HK-2 (cell line): ENCODE measurements around the gene SHISAL2B.
"Not testable (repeated sequence)": the region's sequence is repeated elsewhere in the genome, so short reads cannot be mapped to it uniquely, and the experiment has no call there.

Experiments used
- DNase-seq: peaks from one replicate; pipeline ENCODE4 v3.0.0-alpha.2; 2018; ENCODE audit not compliant: unreplicated experiment

Gene SHISAL2B

DNA sequence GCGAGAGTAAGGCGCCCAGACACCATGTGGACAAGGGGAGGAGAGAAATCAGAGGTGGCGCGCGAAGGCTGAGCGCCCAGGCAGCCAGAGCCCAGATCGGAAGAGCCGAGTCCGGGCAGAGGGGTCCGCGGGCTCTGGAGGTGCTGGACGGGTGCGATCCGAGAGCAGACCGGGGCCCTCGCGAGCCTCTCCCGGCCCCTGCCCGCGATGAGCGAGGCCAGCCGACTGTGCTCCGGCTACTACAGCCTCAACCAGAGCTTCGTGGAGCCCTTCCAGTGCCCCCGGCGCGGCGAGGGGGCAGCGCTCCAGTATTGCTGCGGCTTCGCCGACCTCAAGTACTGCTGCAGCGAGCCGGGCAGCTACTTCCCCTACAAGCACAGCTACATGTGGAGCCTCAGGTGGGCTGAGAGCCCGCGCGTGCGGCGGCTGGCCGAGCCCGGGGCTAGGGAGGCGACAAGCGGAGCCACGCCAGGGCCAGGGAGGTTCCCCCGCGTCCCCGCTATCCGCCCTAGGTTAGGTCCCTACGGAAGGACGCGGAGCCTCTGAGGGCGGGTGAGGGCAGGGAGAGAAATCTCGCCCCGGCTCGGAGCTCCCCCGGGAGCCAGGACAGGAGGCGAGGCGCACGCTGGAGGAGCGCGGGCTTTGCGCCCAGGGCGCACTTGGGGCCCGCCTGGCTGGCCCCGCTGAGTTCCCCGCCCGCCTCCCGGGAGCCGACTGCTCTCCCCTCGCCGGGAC is at the start of gene SHISAL2B:
Gene SHISAL2B, plus strand, starts transcription at position 87 of the 735 bp plus-strand sequence. Its CDS starts 121 bp downstream, at position 208.
- DNase-seq, result no peak

DNA sequence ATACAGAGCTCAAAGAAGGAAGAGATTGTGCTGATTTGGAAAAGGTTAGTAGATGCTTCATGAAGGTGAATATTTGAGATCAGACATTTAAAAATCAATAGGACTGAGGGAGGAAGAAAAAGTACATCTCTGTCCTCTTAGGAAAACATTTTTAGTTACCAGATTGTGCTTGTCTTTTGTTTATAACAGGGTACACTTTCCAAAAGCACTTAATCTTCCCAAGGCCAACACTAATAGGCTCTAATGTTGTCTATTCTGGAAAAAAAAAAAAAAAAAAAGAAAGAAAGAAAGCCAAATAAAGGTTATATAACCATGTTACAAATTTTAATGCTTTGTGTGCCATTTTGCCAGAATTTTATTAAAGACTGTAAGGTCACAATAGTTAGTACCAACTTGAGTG is 45.5 kb upstream of the SHISAL2B start:
- no peak for DNase-seq

DNA sequence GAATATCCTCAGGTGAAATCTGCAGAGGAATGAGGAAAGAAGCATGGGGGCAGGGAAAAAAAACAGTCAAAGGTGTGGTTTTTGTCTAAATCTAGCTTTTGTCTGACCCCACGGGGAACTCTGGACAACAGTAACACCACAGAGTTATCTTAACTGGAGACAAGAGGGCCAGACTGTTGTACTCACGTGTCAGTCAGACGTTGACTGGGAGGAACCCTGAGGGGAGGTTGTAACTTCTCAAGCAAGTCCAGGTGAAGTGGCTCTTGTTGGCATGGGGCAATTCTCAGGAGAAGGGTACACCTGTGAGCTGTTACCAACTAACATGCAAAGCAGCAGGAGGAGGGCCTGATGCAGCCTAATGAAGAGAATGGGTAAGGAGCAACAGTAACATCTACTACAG is 44.1 kb upstream of the SHISAL2B start:
- DNase-seq, result no peak

DNA sequence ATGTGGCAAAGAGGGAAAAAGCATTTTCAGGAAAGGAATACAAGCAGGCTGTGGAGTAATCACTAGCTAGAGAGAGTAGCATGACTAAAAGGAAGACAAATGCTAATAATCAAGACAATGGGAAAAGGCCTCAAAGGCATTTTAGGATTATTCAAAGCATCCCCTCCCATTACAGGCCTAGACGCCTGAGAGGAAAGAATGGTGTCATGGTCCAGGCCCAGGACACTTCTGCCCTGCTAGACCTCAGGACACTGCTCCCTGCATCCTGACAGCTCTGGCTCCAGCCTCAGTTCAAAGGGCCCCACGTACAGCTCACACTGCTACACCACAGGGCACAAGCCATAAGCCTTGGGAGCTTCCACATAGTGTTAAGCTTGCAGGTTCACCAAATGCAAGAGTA is 40.8 kb upstream of the SHISAL2B start:
- DNase-seq, result no peak

DNA sequence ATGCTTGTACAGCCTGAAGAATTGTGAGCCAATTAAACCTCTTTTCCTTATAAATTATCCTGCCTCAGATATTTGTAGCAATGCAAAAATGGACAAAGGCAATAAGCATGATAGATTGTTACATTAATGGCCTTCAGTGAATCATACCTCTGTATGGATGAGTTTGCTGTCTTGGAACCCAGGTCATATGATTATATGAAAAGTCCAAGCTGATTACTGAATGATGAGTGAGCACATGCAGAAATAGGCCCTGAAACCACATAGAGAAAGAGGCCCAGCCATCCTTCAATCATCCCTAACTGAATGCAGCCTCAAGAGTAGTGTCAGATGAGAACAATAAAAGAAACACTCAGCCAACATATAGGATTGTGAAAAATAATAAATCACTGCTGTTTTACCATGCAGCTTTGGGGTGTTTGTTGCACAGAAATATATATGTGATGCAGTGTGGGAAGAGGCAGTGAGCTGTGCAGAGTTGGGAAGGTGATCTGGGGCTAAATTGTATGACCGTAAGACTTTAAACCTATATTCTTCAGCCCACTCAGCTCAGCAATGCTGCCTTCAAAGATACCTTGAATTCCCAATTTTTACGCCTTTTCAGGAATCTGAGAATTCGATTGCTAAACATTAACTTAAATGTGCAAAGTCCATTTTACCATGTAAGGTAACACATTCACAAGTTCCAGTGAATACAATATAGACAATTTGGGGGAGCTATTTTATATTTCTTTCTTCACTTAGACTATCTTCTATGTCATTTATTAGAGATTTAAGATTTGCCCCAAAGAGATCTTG is 36.3 kb upstream of the SHISAL2B start:
- DNase-seq, result no peak

DNA sequence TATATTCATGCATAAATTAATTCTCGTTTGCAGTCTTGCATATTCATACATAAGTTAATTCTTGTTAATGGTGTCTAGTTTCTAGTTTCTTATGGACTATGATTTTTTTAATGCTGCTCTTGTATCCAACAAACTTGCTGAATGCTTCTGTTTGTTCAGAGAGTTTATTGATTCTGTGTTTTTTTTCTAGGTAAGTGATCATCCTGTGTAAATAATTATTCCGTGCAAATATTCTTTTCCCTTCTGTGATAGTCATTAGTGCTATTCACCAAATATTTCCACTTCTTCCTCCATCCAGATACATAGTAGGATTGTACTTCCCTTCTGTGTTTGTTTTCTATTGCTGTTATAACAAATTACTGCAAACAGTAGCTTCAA is 35.8 kb upstream of the SHISAL2B start:
- DNase-seq, result no peak

DNA sequence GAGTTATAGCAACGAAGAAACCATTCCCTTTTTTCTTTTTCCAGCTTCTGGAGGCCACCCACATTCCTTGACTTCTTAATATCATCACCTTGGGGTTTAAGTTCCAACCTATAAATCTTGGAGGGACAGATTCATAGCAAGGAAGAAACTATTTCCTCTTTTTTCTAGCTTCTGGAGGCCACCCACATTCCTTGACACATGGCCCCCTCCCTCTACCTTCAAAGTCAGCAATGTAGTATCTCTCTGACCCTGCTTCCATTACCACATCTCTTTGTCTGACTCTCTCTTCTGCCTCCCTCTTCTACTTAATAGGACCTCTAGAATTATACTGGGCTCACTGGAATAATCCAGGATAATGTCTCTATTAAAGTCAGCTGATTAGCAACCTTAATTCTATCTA is 34.7 kb upstream of the SHISAL2B start:
- DNase-seq, result no peak

DNA sequence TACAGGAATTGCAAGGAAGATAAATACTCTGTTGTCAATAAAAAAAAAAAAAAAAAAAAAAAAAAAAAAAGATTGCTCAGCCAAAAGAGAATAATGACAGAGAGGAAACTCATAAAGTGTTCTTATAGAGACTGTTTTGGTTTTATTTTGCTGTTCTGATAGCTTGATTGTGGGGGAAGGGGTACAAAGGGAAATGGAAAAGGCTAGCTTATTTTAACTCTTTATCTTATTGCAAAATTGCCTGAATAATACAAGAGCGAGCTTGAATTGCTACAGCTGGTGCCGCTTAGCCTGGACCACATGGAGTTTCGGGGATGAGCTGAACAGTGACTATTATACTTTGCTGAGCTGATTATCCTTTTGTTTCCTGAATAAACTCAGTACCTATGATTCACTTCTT is 31.0 kb upstream of the SHISAL2B start:
- no peak for DNase-seq

DNA sequence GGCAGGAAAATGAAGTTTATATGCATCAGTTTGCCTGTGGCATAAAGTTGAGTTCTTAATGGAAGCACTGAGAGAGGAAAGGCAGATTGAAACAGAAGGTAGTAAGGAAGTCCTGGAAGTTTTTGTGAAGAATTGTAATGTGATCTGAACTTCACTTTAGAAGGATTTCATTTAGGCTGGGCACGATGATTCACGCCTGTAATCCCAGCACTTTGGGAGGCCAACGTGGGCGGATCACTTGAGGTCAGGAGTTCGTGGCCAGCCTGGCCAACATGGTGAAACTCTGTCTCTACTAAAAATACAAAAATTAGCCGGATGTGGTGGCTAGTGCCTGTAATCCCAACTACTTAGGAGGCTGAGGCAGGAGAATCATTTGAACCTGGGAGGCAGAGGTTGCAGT is 27.1 kb upstream of the SHISAL2B start:
- DNase-seq, result not testable (repeated sequence)

DNA sequence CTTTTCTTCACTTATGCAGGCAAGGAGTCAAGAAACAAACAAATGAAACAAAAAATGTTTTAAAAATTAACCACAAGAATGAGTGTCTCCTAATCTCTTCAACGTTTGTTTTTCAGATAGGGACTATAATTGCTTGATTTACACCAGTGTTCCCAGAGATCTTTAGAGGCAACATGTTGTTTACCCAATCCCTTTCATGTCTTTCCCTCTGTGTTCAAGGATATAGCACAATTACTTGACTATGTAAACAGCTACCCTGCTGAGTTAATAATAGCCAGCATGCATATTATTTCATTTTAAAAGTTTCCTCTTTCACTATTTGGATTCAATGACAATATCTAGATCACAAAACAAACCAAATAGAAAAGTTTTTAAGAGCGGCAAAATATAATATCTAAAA is 25.1 kb upstream of the SHISAL2B start:
- no peak for DNase-seq

DNA sequence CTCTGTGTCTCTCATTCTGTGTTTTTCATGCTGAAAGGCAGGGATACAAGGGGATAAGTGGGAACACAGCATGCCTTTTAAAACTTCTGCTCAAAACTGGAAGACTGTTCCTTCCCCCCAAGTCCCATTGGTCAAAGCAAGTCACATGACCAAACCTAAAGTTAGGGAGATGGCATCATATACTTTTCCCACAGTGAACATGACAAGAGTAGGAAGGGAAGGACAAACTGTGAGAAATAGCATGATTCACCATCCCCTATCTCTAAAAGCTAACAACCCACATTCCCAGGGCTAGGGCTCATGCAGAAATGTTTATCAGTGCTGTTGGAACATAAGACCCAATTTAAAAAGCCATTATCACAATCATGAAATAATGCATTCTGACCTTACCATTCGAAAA is 24.2 kb upstream of the SHISAL2B start:
- DNase-seq, result no peak

DNA sequence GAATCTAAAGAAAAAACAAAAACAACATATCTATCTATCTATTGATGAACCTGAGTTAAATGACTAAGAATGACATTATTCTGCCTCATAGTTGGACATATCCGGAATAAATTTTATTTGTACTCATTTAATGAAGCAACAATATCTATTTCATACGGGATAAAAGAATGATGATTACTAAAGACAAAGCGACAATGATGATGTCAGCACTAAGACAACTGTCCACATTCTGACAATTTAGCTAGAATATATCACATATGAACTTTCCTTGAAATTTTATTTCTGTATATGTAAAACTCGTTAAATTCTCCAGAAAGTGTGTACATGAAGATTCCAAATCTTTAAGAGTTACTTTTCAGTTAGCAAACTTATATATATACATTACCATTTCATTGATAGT is 23.2 kb upstream of the SHISAL2B start:
- DNase-seq, result no peak

DNA sequence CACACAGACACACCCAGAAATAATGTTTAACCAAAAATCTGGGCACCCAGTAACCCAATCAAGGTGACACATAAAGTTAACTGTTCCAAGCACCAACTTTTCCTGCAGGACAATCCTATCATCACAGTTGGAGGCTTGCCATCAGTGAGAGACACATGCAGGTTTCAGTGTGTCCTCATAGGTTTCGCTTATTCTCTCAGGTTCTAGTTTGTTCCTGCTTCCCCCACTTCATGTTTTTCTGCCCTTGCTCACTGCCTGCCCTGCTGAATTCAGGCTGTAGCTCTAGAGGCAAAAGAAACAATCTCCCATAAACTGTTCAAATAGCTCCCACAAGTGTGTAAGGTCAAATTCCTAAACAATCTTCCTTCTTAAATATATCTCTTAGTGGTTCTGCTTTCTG is 20.0 kb upstream of the SHISAL2B start:
- DNase-seq, result no peak

DNA sequence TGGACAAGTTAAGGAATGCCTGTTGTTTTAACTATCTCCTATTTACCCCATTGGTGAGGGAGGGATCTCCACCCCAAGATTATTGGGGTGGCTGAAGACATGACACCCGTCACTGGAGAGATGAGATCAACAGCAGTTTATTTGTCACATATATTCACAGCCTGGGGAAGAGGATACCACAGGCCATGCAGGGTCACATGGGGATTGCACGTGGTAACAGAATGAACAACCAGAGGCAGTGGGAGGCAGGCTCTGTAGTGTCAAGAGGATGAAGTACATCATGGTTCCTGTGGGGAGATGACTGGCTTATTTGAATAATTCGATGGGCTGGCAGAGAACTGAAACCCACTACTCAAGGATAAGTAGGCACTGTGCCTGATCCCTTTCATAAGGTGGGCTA is 18.6 kb upstream of the SHISAL2B start:
- DNase-seq, result no peak

DNA sequence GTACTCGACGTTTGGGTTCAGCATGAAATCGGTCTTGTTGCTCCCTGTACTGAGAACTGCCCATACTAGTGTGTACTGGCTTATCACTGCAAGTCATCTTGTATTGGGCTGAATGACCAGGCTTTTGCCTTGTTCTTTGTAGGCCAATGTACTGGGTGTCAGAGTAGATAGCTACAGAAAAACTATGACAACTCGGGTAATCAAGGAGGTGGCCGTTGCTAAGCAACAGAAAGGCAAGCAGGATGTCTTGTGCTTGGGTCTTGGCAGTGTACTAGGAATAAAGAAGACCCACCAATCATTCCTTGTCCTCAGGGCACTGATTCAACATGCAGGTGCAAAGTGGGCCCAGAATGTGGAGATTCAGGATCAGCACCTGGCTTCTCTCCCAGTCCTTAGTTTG is 11.9 kb upstream of the SHISAL2B start:
- no peak for DNase-seq

DNA sequence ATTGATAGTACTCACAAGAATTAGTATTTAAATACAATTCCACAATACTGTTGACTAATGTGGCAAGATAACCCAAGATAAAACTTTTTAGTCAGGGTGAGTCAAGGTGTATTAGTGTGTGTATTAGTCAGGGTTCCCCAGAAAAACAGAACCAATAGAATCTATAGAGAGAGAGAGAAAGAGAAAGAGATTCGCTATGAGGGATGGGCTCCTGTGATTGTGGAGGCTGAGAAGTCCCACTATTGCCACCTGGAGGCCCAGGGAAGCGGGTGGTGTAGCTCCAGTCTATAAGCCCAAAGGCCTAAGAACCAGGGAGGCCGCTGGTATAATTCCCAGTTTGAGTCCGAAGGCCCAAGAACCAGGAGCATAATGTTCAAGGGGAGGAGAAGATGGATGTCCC is 10.0 kb upstream of the SHISAL2B start:
- no peak for DNase-seq

DNA sequence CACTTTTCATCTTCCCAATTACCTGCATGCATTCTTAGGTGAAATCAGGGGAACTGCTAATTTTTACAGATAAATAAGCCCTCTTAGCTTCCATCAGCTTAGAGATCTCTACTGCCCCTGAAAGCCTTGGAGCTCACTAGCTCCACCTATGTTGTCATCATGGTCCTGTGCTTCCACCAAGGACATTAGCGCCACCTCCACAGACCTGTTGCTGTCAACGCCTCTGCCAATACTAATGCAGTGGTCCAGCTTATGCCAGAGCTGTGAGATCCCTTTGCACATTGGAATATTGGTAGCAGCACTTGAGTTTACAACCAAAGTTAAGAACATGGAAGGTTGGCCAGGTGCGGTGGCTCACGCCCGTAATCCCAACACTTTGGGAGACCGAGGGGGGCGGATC is 7.7 kb upstream of the SHISAL2B start:
- DNase-seq, result no peak

DNA sequence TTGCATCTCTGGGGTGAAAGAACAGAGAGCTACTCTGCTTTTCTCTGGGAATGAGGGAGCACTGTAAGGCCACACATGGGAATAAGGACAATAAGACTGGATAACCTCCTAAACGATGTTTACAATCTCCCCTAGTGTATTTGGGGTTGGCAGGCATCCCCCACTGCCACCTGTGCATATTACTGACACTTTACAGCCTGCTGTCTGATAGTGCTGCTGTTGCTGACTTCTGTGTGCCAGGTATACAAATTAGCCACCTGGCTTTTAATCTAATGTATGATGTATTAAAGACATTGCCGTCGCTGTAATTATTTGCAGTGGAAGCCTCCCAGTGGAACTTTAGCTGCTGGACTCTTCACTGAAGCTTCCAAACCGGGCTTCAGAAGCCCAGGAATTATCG is 4.4 kb upstream of the SHISAL2B start:
- DNase-seq, result no peak

DNA sequence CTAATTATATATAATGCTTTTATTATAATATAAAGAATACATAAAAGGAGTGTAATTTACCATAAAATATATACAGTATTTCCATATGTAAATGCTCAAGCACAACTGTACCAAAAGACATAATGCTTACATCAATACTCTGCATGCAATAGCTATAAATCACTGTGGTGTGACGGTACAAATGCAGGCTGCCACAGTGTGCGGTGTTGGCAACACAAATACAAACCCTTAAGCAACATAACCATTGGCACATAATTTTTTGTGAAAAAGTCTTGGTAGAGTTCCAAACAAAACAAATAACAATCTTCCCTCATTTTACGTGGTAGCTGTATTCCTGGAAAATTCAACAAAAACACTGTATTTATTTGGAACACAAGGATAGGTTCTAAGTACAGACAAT is 1.9 kb upstream of the SHISAL2B start:
- no peak for DNase-seq

DNA sequence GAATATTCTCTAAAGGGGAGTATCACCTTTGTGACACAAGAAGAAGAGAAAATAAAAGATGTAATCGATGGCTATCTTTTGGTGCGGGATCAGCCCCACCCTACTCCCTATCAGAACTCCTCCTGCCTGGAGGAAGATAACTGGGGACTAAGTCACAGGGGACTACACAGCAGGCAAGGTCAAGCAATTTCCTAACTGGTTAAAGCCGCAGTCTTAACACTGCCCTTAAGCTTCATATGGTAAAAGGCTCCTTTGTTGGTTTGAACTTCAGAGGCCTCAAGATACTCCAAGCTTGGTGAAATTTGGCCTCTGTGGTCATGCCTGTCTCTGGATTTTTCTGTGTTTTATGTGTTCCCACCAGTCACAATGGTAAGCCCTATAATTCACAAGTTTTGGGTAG is 1.3 kb upstream of the SHISAL2B start:
- no peak for DNase-seq

DNA sequence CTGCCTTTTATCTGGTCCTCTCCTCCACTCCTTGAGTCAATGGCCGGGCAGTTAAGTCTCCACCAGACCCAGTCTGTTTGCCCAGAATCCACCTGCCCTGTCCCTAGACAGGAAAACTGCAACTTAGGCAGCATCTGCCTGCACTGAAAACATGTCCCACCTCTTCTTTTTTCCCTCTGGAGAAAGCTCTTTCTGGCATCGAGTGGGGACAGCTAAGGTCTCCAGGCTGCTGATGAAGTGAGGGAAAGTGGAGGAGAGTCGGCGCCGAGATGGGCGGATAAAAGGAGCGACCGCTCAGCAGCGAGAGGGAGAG is 243 bp upstream of the SHISAL2B start:
- DNase-seq, result no peak

DNA sequence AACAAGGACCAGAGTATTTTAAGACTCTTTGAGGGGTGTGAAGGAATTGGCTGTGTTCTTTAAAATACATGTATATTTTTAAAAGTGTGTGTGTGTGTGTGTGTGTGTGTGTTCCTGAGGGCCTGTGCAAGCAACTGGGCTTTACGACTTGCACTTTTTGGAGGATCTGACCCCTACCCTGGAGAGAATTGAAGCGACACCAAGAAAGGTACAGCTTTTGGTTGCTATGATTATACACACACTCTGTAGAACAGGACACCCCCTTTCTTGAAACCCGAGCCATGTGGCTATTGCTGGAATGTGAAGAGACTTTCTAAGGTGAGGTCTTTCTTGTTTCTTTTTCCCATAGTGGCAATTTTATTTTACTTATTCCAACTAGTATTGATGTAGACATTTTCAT is 988 bp downstream of the SHISAL2B start:
- no peak for DNase-seq

DNA sequence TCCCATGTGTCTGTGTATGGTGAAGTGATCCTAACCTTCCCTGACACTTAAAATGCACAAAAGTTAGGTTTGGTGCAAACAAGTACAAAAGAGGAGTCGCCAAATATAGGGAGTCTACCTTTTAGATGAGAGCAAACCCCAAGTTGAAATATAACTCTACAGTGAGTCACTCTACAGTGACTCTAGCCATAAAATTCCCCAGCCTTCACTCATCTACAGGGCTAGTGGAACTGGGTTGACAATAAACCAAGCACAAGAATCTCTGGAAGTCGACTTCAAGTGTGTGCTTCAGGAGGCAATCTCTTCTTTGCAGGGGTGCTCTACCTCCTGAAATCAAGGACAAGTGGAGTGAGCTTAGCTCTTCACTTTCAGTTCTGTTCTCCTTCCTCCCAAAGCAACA is 3.3 kb downstream of the SHISAL2B start:
- peak; percentile 4 for DNase-seq

DNA sequence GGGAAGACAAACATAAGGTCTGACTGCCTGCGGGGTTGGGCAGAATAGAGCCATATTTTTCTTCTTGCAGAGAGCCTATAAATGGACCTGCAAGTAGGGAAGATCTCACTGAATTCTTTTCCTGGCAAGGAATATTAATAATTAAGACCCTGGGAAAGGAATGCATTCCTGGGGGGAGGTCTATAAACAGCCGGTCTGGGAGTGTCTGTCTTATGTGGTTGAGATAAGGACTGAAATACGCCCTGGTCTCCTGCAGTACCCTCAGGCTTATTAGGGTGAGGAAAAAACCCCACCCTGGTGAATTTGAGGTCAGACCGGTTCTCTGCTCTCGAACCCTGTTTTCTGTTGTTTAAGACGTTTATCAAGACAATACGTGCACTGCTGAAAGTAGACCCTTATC is 6.1 kb downstream of the SHISAL2B start:
- DNase-seq, result not testable (repeated sequence)
